H1 (cell line): ENCODE measurements around the gene ZNF311. TPM values are rescaled to one million over a fixed set of nuclear protein-coding genes. Genes with fewer than 3 reads are reported as not detected.
A peak's percentile ranks its signal among the peaks of the same experiment; 100 is the strongest.

ENCODE experiments used
- ASH2L ChIP-seq: fragments of 200-600, 300-600 bp; sonication (generic); IDR thresholded peaks from one replicate; pipeline ENCODE4 v1.7.1; 2017; ENCODE audit warnings: low read length
- ATF3 ChIP-seq: IDR thresholded peaks from 2 replicates; pipeline ENCODE4 v1.6.1; 2011; ENCODE audit warnings: low read depth, mild to moderate bottlenecking, low read length; ENCODE audit not compliant: insufficient read depth
- BACH1 ChIP-seq: IDR thresholded peaks from 2 replicates; pipeline ENCODE4 v1.6.1; 2012; ENCODE audit warnings: low read length, improper control_type of control experiment
- CBX5 ChIP-seq: fragments of 300-800, 300-1000 bp; sonication (generic); IDR thresholded peaks from 2 replicates; pipeline ENCODE4 v1.7.1; 2016; ENCODE audit warnings: antibody characterized with exemption, low read length, low read depth
- CHD2 ChIP-seq: IDR thresholded peaks from 2 replicates; pipeline ENCODE4 v1.6.1; 2012; ENCODE audit warnings: low read length, improper control_type of control experiment
- CREB1 ChIP-seq: IDR thresholded peaks from 2 replicates; pipeline ENCODE4 v1.6.1; 2012; ENCODE audit warnings: inconsistent platforms
- EZH2 ChIP-seq: fragments of 200-600 bp; sonication (generic); IDR thresholded peaks from 2 replicates; pipeline ENCODE4 v1.7.1; 2012; ENCODE audit warnings: low read depth, mild to moderate bottlenecking, moderate library complexity, low read length, inconsistent platforms; ENCODE audit not compliant: severe bottlenecking
- JUND ChIP-seq: IDR thresholded peaks from 2 replicates; pipeline ENCODE4 v1.6.1; 2011; ENCODE audit warnings: mild to moderate bottlenecking, improper control_type of control experiment, low read length
- KDM4A ChIP-seq: IDR thresholded peaks from one replicate; pipeline ENCODE4 v1.7.1; 2012; ENCODE audit warnings: low read depth, mild to moderate bottlenecking, moderate library complexity, low read length, inconsistent platforms; ENCODE audit not compliant: severe bottlenecking
- POLR2A ChIP-seq, 2 experiments: IDR thresholded peaks; 1 replicate in 1 of 2; 2 replicates in 1 of 2; pipeline ENCODE4 v1.6.1; 2011; ENCODE audit warnings: low read depth in 2 of 2, low read length in 2 of 2, mild to moderate bottlenecking in 2 of 2; ENCODE audit errors: control extremely low read depth in 1 of 2
- SIN3A ChIP-seq, 2 experiments: IDR thresholded peaks in 1 of 2; conservative IDR thresholded peaks in 1 of 2; 2 replicates each; pipeline ENCODE4 v1.6.1; 2011 to 2012; ENCODE audit warnings: low read length in 2 of 2, improper control_type of control experiment in 1 of 2, low read depth in 1 of 2, mild to moderate bottlenecking in 1 of 2
- SIRT6 ChIP-seq: IDR thresholded peaks from one replicate; pipeline ENCODE4 v1.7.1; 2012; ENCODE audit warnings: low read length, inconsistent platforms
- SIX5 ChIP-seq: IDR thresholded peaks from 2 replicates; pipeline ENCODE4 v1.6.1; 2011; ENCODE audit warnings: mild to moderate bottlenecking, low read depth, low read length
- SP2 ChIP-seq: IDR thresholded peaks from 2 replicates; pipeline ENCODE4 v1.6.1; 2012; ENCODE audit warnings: mild to moderate bottlenecking, low read length, inconsistent platforms
- TAF1 ChIP-seq: IDR thresholded peaks from 2 replicates; pipeline ENCODE4 v1.6.1; 2011; ENCODE audit warnings: mild to moderate bottlenecking, low read depth, low read length
- TBP ChIP-seq: IDR thresholded peaks from 2 replicates; pipeline ENCODE4 v1.6.1; 2011; ENCODE audit warnings: low read depth, low read length, improper control_type of control experiment
- YY1 ChIP-seq: IDR thresholded peaks from 2 replicates; pipeline ENCODE4 v1.6.1; 2011; ENCODE audit warnings: low read depth, mild to moderate bottlenecking, low read length
- polyA plus RNA-seq, 7 experiments: library from polyadenylated mRNA; depleted of rRNA in 3 of 7; stranded (reverse) in 5 of 7; unstranded in 2 of 7; fragments of >200 nt in 5 of 7; fragments of 200-250 nt in 2 of 7; gene quantifications; 1 replicate in 5 of 7; 2 replicates in 1 of 7; 4 replicates in 1 of 7; pipeline versions ENCODE4 v1.2.1 to v1.2.3, GENCODE V29; 2011 to 2013; ENCODE audit warnings: missing spikeins in 2 of 7, mixed read lengths in 2 of 7
- total RNA-seq: library from RNA; stranded (reverse); fragmentation: NEBNext Ultra II Directional; extraction: Animal tissue kit (Norgen Biotek cat#: 25700); gene quantifications from 2 replicates; pipeline ENCODE4 v1.2.1, GENCODE V29; 2021

The ZNF311 gene
- total and polyA plus RNA-seq, 2 of the 8 experiments (the other 6 are each of a cell fraction or from before 2014, with no cell fraction given), result 1.9 to 4.2 TPM

DNA sequence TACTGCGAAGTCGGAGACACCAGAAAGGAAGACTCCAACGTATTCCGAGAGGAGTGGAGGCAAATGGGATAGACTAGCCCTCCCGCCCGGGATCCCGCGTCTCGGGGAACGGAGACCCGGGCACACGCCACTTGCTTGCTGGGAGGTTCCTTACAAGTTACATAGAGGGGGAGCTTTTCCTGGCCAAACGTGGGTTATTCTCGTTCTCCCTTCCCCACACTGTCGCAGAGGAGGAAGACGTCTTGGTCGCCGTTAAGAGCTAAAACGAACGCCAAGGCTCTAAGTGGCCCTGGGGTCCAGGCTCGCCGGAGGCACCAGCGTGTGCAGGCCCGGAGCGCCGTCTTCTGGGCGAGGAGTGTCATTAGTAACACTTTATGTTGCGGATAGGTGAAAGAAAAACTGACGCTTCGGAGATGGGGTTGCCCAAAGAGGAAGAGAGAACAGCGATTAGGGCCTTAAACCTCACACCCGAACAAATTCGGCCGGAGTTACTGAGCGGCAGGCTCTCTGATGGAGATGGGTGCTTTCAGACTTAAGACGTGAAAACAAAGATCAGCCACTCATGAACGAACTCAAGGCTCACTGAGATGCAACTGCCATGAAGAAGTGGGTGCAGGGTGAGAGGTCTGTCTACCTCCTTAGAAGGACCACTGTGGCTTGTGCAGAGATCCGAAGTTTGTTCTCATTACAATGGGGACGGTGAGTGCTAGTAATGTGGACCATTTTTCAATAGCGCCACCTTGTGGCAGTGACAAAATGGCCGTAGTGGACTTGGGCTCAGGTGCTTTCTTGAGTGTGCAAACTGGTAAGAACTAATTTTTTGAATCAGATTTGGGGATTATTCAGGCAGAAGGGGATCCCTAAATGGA, 11.7 kb upstream of the ZNF311 start (continued):
- peak; percentile 78 for TF ChIP-seq KDM4A
- TF ChIP-seq SP2, result peak; percentile 57; the same call in 1 of the 2 replicates
- TF ChIP-seq EZH2, result no peak
- peak; percentile 53 to 64; a peak in 1 of 4 replicates for TF ChIP-seq SIN3A (conservative IDR thresholded peaks at IDR 0.05 in 1 of 2, IDR thresholded peaks at IDR 0.05 in 1 of 2; ENCODE audit: low read depth in 1 of 2, low read length in 2 of 2)
- TF ChIP-seq SIRT6, result no peak
- TF ChIP-seq BACH1, result no peak
- TF ChIP-seq CHD2, result no peak
- TF ChIP-seq TAF1, result peak; percentile 50; the same call in 1 of the 2 replicates
- TF ChIP-seq JUND, result no peak
- peak; percentile 27; the same call in 1 of the 2 replicates for TF ChIP-seq CREB1
- peak; percentile 79; the same call in 1 of the 2 replicates for TF ChIP-seq YY1
- 0 out of 3 replicates have a peak, but pooled peaks of 1 of the 2 experiments have one; percentile 22 for TF ChIP-seq POLR2A (IDR thresholded peaks at IDR 0.05; ENCODE audit: control extremely low read depth in 1 of 2, low read depth in 2 of 2, low read length in 2 of 2)
- no peak for TF ChIP-seq SIX5
- TF ChIP-seq ASH2L, result peak; percentile 48
- no peak for TF ChIP-seq ATF3
- TF ChIP-seq TBP, result peak; percentile 39; the same call in 1 of the 2 replicates
- TF ChIP-seq CBX5, result no peak
